ENCODE measurements around the gene ATP2A3. TPM values are rescaled to one million over a fixed set of nuclear protein-coding genes. Genes with fewer than 3 reads are reported as not detected.

Gene ATP2A3
- total and polyA plus RNA-seq, 2 donors (not counting 3 experiments of a cell fraction or from before 2014, with no cell fraction given), result 0.37 to 0.55 TPM

DNA sequence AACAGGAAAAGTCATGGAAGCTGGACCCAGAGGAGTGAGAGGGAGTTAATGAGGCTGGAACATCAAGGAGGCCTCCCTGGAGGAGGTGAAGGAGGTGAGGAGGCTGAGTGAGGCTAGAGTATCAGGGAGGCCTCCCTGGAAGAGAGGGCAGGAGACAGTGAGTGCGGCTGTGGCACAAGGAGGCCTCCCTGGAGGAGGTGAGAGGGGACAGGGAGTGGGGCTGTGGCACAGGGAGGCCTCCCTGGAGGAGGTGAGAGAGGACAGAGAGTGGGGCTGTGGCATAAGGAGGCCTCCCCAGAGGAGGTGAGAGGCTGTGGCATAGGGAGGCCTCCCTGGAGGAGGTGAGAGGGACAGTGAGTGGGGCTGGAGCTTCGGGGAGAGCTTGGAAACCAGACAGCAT is 76.8 kb downstream of the ATP2A3 start:
- Histone ChIP-seq H4K20me1 (replicated peaks; ENCODE audit: control insufficient read depth, extremely low read depth, insufficient read depth, low read length) (no peaks in the 10 kb centered on the region), H3K79me2 (ENCODE audit: control insufficient read depth, insufficient read depth, low read length) (peaks cover 21% of the 10 kb centered on the region), H3K4me2 (ENCODE audit: insufficient read depth, low read length) (no peak overlapping the region), H3K36me3 (ENCODE audit: control insufficient read depth in 2 of 2, extremely low read depth in 1 of 2, insufficient read depth in 2 of 2, low read length in 2 of 2) (no peaks in the 10 kb centered on the region), H2AFZ (ENCODE audit: low read depth, low read length) (no peak overlapping the region), H3K9ac (replicated peaks; ENCODE audit: extremely low read depth, insufficient read depth, low read length) (no peak overlapping the region), H3K9me1 (replicated peaks; ENCODE audit: control insufficient read depth, extremely low read depth, insufficient read depth, low read length) (no peaks in the 10 kb centered on the region), H3K4me1 (ENCODE audit: control insufficient read depth, extremely low read depth, insufficient read depth, low read length) (peaks cover 58% of the 10 kb centered on the region), H3K4me3 (replicated peaks in 1 of 3; ENCODE audit: insufficient read depth in 1 of 3, low read depth in 1 of 3, low read length in 3 of 3) (no peak overlapping the region), H3K27me3 (ENCODE audit: control insufficient read depth in 2 of 2, insufficient read depth in 2 of 2, low read length in 2 of 2) (no peaks in the 10 kb centered on the region), H3K27ac (ENCODE audit: insufficient read depth, low read depth, low read length) (peak overlapping the region; percentile 72), H3K9me3 (replicated peaks; ENCODE audit: control insufficient read depth, insufficient read depth, low read length) (no peaks in the 10 kb centered on the region)
- POLR2A ChIA-PET, result no interaction called here
- FAIRE-seq, result no peak
- TF ChIP-seq, protein P1, sequence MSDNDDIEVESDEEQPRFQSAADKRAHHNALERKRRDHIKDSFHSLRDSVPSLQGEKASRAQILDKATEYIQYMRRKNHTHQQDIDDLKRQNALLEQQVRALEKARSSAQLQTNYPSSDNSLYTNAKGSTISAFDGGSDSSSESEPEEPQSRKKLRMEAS (IDR thresholded peaks at IDR 0.05; ENCODE audit: insufficient read depth, insufficient read length), result no peak
- TF ChIP-seq GATA2 (IDR thresholded peaks at IDR 0.05; ENCODE audit: insufficient read depth, insufficient read length, low read depth, low read length) (no peak), FOS (IDR thresholded peaks at IDR 0.05; ENCODE audit: borderline replicate concordance, insufficient read depth, low read length) (no peak), EZH2 (IDR thresholded peaks at IDR 0.05; ENCODE audit: borderline replicate concordance, low read depth, low read length, severe bottlenecking) (no peak), POLR2AphosphoS5 (IDR thresholded peaks at IDR 0.05; ENCODE audit: insufficient read depth, low read depth, low read length) (no peak), JUN (IDR thresholded peaks at IDR 0.05; ENCODE audit: borderline replicate concordance, insufficient read depth, insufficient read length, low read depth) (no peak), POLR2A (IDR thresholded peaks at IDR 0.05; ENCODE audit: low read depth, low read length) (no peak), MYC (IDR thresholded peaks at IDR 0.05; ENCODE audit: low read depth, low read length) (no peak)
- TF ChIP-seq, protein P2, sequence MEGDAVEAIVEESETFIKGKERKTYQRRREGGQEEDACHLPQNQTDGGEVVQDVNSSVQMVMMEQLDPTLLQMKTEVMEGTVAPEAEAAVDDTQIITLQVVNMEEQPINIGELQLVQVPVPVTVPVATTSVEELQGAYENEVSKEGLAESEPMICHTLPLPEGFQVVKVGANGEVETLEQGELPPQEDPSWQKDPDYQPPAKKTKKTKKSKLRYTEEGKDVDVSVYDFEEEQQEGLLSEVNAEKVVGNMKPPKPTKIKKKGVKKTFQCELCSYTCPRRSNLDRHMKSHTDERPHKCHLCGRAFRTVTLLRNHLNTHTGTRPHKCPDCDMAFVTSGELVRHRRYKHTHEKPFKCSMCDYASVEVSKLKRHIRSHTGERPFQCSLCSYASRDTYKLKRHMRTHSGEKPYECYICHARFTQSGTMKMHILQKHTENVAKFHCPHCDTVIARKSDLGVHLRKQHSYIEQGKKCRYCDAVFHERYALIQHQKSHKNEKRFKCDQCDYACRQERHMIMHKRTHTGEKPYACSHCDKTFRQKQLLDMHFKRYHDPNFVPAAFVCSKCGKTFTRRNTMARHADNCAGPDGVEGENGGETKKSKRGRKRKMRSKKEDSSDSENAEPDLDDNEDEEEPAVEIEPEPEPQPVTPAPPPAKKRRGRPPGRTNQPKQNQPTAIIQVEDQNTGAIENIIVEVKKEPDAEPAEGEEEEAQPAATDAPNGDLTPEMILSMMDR (IDR thresholded peaks at IDR 0.05; ENCODE audit: extremely low read depth in 1 of 2, insufficient read depth in 1 of 2, low read depth in 1 of 2, low read length in 2 of 2), result no peak
- intact Hi-C loops (cut with micrococcal nuclease) (no loop called here), dilution Hi-C loops (cut with MboI; ENCODE audit: extremely low pct_ligation_motif_present, low sequenced_read_pairs) (no loop called here)
- no TSS peak for BruUV-seq (replicated peaks)
- no peak for DNase-seq (ENCODE audit: low read depth, low spot score)
- CTCF ChIA-PET, result no interaction called here
